Measurements from ENCODE around the gene SMIM33. TPM values are rescaled to one million over a fixed set of nuclear protein-coding genes. Genes with fewer than 3 reads are reported as not detected.
"Not testable (repeated sequence)": the region's sequence is repeated elsewhere in the genome, so short reads cannot be mapped to it uniquely, and the experiment has no call there.

SMIM33 gene
- polyA plus RNA-seq, 1 donor = 0.05 TPM

DNA sequence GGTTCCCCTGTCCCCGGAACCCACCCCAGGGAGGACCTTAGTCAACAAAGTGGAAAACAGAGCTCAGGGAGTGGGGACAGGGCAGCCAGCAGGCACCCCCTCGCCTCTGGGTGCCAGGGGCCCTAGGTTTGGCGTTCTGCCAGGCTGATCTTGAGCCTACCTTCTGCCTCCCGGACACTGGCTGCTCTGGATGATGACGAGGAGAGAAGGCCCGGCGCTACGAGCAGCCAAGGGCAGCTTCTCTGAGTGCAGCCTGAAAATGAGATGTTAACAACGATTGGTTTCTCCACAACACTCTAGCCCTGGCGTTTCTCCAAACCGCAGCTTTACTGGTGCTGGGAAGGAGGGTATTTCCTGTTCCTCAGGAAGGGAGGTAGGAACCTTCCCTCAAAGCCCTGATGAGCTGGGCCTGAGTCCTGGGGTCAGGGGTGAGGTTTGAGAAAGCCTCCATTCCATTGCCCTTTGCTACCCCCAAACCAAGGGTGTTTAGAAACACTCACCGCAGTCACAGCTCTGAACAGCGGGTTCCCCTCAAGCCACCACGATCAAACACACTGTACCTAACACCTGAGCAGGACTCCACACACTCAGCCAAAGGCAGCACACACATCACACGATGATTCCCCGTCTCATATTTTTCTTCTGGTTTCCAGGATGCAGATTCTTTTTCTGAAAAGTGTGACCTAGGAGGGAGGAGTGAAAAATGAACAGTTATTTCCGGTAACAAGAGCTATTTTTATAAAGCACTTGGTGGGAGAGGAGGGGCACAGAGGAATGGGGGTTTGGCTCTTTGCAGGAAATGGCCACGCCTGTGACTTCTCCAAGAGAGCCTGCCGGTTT is 11.5 kb downstream of the SMIM33 start, which contains the start of gene STING1:
STING1 (minus strand) TSS at position 709 of the 840 bp plus-strand sequence. CDS start 1,054 bp downstream, outside the sequence.
- peak; percentile 77 for DNase-seq

DNA sequence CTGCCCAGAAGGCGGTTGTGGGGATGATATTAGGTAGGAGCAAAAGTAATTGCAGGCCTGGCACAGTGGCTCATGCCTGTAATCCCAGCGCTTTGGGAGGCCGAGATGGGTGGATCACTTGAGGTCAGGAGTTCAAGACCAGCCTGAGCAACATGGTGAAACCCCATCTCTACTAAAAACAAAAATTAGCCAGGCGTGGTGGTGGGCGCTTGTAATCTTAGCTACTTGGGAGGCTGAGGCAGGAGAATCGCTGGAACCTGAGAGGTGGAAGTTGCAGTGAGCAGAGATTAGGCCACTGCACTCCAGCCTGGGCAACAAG is 12.0 kb downstream of the SMIM33 start:
- DNase-seq = not testable (repeated sequence)

DNA sequence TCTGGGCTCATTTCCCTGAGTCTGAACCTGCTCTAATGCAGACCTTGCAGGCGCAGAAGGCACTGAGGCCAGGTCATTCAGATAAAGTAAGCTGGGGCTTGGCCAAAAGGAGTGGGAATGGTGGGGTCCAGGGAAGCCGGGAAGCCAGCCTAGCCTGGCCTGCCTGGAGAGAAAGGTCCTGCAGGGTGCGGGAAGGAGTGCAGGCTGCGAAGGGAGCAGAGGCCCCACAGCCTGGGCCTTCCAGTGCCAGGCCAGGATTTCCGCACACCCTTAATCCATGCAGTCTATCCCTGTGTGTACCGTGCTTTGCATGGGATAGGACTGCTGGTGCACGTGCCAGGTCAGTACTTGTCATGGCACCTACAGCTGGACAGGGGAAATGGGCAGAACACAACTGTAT is 15.4 kb downstream of the SMIM33 start:
- DNase-seq = no peak

DNA sequence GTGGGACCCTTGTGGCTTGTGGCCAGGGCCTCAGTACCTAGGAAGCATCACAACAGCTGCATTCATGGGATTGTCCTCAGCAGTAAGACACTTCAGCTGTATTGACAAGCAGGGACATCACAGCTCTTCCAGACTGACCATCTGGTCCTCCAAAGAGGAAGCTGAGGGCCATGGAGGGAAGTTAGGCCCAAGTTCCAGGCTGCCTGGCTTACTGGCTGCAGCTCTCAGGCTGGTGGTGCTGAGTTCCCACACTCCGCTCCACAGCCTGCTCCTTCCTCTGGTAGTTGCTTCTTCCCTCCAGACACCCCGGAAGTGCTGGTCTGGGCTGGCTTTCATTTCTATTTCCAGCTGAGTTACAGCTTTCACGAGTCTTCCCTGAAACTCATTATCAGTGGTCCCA is 17.5 kb downstream of the SMIM33 start:
- no peak for DNase-seq

DNA sequence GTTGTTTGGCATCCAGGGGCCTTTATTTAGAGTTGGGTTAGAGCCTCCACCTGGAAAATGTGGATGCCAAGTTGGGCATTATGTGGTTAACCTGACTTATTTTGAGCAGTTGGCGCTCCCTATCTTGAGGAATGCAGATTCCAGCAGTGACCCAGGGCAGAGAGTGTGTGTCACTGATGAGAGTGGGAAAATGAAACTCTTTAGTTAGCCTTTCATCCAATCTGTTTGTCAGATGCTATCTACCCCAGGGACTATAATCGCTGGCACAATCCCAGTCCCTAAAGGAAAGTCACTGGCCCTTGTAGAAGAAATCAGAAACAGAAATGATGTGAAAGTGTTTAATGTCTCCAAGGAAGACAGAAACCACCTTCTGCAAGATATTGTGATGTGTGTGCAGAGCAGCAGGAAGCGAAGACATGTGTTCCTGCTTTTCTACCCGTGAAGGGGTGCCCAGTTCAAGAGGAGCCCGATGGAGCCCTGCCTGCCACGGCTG is 21.9 kb downstream of the SMIM33 start:
- no peak for DNase-seq

DNA sequence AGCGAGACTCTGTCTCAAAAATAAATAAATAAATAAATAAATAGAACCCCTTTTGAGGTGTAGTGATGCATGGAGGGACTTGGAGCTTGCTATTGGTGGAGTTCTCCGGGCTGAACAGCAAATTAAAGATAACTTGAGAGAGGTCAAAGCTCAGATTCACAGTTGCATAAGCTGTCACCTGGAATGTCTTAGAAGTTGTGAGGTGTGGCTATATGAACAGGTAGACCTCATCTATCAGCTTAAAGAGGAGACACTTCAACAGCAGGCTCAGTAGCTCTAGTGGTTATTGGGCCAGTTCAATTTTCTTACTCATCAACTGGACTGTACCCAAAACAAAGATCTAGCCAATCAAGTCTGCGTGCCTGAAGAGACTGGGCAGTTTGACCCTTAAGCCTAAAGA is 23.5 kb downstream of the SMIM33 start:
- no peak for DNase-seq

DNA sequence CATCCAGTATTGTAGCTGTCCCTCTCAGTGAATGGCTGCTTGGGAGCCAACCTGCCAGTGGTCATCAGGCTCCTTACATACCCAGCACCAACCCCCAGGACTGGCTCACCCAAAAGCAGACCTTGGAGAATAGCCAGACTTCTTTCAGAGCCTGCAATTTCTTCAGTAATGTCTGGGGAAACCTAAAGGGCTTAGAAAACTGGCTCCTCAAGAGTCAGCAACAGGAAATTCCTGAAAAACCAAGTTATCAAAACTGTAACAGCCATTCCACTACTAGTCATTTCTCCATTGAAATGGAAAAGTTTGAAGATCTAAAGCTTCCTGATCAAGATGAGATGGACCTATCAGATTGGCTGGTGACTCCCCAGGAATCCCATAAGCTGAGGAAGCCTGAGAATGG is 24.0 kb downstream of the SMIM33 start:
- DNase-seq = no peak

DNA sequence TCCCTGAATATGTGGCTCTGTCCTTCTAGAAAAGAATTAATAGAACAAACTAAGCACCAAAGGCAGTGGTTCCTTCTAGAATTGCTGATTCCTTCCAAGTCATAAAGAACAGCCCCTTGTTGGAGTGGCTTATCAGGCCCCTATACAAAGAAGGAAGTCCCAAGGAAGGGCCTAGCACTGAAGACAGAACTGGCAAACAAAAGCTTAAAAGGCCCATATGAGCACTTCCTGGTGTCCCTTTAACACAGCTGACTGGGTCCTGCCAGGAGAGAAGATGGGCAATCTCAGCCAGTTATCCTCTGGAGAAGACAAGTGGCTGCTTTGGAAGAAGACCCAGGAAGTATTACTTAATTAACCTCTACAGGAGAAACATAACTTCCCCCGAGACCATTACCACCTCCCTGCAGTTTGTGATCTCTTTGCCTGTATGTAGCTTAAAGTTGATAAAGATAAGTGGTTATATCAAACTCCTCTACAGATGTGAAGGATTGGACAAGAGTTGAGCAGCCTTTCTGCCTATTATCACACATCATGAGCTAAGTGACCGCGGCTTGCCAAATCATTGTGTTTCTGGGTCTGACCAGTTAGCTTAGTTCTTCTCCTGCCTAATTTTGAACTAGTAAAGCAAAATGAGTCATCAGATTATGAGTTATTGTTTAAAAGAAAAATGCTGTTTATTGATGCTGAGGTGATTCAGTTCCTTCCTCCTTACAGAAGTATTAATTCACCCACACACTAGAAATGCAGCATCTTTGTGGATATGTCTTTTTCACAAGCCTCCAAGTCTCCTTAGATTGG is 25.0 kb downstream of the SMIM33 start:
- DNase-seq = no peak

DNA sequence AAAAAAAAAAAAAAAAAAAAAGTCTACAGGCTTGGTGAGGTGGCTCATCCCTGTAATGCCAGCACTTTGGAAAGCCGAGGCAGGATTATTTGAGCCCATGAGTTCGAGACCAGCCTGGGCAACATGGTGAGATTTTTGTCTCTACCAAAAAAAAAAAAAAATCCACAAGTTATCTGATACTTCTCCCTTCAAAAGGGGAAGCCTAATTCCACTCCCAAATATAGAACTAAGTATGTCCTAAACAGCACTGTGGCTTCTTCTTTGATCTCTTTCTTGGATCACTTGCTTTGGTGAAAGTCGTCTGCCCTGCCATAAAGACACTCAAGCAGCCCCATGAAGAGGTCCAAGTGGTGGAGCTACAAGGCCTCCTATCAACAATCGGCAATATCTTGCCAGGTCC is 30.6 kb downstream of the SMIM33 start:
- no peak for DNase-seq

DNA sequence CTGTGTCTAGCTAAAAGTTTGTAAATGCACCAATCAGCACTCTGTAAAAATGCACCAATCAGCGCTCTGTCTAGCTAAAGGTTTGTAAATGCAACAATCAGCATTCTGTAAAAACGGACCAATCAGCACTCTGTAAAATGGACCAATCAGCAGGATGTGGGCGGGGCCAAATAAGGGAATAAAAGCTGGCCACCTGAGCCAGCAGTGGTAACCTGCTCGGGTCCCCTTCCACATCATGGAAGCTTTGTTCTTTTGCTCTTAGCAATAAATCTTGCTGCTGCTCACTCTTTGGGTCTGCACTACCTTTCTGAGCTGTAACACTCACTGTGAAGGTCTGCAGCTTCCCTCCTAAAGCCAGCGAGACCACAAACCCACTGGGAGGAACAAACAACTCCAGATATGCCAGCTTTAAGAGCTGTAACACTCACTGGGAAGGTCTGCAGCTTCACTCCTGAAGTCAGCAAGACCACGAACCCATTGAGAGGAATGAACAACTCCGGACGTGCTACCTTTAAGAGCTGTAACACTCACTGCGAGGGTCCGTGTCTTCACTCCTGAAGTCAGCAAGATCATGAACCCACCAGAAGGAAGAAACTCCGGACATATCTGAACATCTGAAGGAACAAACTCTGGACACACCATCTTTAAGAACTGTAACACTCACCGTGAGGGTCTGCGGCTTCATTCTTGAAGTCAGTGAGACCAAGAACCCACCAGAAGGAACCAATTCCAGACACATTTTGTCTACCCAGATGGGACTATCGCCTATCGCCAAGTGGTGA is 32.4 kb downstream of the SMIM33 start:
- not testable (repeated sequence) for DNase-seq

DNA sequence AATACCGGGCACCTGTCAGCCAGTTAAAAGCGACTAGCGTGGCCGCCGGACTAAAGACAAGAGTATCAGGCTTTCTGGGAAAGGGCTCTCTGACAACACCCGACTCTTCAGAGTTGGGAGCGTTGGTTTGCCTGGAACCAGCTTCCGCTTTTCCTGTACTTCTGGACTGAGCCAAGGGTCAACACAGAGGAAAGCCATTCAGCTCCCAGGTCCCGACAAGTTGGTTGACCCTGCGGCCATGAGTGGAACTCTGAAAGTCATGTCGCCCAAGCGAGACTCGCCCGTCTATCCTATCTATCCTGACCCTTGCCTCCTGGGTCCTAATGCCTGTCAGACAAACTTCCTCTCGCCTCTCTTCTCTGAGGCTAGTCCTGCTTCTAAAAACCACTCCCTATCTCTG is 33.1 kb downstream of the SMIM33 start:
- not testable (repeated sequence) for DNase-seq

DNA sequence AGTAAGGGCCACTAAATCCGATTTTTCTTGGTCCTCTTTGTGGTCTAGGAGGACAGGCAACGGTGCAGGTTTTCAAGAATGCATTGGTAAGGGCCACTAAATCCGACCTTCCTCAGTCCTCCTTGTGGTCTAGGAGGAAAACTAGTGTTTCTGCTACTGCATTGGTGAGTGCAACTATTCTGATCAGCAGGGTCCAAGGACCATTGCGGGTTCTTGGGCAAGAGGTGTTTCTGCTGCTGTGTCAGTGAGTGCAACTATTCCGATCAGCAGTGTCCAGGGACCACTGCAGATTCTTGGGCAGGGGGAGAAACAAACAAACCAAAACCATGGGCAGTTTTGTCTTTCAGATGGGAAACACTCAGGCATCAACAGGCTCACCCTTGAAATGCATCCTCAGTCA is 33.9 kb downstream of the SMIM33 start:
- not testable (repeated sequence) for DNase-seq

DNA sequence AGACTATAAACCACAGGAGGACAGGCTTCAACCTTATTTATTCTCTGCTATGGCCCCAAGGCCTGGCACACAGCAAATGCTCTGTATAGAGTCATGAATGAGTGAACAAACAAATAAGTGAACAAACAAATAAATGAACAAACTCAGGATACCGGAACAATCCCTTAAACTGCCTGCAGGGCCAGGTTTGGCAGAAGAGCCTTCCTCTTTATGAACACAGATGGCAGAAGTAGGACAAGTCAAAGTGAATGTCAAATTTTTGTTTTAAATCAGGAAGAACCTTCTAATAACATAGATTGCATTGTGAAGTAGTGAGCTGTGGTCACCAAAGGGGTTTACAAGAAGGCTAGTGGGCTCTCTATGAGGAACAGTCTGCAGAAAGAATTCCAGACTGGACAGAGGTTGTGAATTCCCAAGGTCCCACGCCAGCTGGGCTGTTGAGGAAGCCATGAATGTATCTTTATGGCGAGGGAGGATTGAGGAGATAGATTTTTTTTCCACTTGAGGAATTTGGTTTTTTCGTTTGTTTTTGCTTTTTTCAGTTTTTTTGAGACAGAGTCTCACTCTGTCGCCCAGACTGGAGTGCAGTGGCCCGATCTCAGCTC is 42.1 kb downstream of the SMIM33 start:
- DNase-seq = no peak

DNA sequence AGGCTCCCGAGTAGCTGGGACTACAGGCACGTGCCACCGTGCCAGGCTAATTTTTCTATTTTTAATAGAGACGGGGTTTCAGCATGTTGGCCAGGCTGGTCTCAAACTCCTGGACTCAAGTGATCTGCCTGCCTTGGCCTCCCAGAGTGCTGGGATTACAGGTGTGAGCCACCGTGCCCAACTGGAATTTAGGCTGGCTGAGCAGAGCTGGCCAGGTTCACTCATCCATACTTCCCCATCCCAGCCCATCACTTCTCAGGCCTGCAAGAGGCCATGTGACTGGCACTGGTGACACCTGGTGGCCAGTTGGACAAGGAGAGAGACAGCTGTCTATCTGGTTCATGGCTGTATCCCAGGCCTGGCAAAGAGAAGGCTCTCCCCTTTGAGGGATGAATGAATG is 42.6 kb downstream of the SMIM33 start:
- DNase-seq = peak; percentile 73

DNA sequence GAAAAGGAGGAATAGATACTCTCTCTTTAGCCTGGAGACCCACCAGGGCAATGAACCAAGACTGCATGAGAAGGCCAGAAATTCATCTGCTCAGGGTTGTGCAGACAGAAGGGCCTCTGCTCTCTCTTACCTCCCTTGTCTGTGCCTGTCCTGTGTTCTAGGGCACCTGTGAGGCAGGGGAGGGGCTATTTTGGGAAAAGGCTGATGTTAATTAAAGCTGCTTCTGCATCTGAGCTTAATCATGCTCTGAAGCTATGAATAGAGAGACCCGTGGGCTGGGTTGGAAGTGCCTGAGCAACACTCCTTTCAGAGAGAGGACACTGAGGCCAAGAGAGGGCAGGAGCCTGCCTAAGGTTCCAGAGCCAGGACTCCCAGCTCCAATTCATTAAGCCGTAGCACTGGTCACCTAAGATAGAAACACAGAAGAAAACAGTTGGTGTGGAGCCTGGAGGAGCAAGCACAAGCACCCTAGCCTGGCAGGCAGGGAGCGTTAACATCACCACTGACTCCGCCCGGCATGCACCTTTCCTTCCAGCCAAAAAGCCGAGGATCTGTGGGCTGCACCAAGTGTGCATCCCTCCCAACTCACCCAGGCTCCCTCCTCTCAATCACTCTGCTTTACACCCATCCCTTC is 43.2 kb downstream of the SMIM33 start:
- DNase-seq = no peak

DNA sequence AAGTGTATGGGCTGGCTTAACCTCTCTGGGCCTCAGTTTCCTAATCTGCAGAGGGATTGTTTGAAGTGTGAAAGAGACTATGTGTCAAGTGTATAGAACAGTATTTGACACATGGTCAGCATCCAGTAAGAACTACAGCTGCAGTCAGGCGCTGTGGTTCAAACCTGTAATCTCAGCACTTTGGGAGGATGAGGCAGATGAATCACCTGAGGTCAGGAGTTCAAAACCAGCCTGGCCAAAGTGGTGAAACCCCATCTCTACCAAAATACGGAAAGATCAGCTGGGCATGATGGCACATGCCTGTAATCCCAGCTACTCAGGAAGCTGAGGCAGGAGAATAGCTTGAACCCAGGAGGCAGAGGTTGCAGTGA is 43.7 kb downstream of the SMIM33 start:
- DNase-seq = no peak

DNA sequence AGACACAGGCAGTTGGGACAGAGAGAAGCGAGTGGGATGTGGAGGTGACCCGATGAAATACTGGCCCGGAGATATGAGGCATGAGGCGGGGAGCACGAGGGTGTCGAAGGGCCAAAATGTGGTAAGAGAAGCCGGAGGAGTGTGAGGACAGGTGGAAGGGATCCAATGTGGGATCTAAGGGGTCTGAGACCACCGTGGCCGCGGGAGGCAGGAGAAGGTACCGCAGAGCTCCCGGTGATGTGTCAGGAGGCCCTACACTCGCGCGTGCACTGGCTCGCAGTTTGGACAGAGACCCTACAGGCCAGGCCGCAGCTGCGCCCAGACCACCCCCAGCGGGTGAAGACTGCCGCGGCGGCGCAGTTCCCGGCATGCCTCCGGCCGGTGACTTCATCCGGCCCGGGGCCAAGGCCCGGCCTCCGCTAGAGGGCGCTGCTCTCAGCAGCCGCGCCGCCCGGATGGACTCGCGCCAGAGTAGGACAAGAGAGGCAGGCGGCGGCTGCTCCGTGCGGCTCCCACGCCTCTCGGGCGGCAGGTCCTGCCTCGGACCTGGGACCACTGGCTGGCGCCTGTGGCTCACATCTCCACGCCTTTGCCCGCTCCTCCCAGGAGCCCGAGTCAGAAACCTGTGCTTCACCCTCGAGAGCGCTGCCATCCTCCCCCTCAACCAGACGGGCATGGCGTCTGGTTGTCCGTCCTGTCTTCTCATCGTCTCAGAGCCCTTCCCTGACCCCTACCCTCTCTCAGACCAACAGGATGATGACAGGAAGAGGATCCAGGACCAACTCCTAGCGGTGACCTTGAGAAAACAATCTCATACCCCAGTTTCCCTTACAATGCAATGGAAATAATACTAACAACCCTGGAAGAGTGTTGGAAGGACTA is 47.1 kb downstream of the SMIM33 start:
- DNase-seq = peak; percentile 91
